Activated CD4-positive, CD25-positive, alpha-beta regulatory T cell treated with anti-CD3 and anti-CD28 coated beads, Interleukin-2, amount 50 U/mL, for 72 hours (primary cell): ENCODE data around the gene PRR19.
A peak's percentile ranks its signal among the peaks of the same experiment; 100 is the strongest.

Experiments used
- DNase-seq: peaks from one replicate; pipeline ENCODE4 v3.0.0; 2021

The PRR19 gene

GRCh38 chr19:42284591-42285341 lies 17.2 kb upstream of the PRR19 start:
- no peak for DNase-seq

- no peak for DNase-seq
These were observed 16.4 kb upstream of the PRR19 start for GRCh38 chr19:42285541-42285941.

- DNase-seq = no peak
These were observed 16.0 kb upstream of the PRR19 start for GRCh38 chr19:42285988-42286348.

GRCh38 chr19:42286349-42287016 lies 15.4 kb upstream of the PRR19 start:
- DNase-seq = no peak

DNA sequence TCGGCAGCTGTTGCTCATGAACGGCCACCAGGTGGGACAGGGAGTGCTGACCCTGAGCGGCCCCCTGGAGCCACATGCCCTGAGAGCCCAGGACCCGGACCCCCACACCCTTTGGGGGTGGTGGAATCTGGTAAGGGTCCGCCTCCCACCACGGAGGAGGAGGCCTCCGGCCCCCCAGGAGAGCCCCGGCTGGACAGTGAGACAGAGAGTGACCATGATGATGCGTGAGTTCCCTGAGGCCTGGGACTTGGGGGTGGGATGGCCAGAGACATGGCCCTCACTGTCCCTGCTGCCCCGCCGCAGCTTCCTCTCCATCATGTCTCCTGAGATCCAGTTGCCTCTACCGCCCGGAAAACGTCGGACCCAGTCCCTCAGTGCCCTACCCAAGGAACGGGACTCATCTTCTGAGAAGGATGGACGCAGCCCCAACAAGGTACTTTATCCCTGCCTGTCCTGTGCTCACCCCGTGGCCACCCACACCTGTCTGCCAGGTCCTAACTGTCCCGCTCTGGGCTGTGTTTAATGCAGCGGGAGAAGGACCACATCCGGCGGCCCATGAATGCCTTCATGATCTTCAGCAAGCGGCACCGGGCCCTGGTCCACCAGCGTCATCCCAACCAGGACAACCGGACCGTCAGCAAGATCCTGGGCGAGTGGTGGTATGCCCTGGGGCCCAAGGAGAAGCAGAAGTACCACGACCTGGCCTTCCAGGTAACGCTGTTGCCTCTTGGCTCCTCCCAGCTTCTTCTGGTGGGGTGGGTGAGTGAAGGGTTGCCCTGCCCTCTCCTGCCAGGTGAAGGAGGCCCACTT lies 14.7 kb upstream of the PRR19 start:
- DNase-seq = no peak

DNA sequence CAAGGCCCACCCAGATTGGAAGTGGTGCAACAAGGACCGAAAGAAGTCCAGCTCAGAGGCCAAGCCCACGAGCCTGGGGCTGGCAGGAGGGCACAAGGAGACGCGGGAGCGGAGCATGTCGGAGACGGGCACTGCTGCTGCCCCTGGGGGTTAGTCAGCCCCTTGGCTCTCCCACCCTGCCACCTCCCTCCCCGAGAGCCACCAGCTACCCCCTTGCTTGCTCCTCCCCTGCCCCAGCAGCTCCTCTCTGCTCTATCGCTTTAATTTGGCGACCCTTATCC lies 14.2 kb upstream of the PRR19 start:
- DNase-seq = no peak

DNA sequence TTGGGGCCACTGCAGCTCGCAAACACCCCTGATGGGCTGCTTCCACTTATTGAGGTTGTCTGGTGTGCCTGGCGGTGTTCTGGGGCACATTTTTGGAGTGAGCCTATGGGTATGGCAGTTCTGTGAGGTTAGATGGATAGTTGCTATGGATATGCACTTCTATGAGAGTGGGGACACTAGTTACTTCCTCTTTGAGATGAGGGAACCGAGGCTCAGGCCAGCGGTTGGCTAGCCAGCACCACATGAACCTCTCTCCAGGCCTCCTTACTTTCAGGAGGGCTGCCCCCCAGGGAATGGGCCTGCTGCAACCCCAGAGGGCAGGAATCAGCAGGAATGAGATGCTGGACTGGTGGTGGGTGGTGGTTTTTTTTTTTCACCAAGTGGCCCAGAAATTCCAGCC lies 13.5 kb upstream of the PRR19 start:
- DNase-seq = no peak

DNA sequence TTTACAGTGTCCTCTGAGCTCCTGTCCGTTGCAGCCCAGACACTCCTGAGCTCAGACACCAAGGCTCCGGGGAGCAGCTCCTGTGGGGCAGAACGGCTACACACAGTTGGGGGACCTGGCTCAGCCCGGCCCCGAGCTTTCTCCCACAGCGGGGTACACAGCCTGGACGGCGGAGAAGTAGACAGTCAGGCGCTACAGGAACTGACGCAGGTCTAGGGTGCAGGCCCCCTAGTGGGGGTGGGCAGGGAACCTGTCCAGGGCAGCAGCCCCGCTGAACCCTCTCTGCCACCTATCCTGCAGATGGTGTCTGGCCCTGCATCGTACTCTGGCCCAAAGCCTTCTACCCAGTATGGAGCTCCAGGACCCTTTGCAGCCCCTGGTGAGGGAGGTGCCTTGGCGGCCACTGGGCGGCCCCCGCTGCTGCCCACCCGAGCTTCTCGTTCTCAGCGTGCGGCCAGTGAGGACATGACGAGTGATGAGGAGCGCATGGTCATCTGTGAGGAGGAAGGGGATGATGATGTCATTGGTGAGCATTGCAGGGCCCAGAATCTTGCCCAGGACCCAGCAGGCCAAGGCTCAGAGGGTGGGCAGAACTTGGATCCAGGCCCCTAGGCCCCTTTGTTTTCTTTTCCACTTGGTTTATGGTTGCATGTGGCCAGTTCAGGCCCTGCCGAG lies 12.9 kb upstream of the PRR19 start:
- DNase-seq = no peak

- no peak for DNase-seq
These were observed 12.3 kb upstream of the PRR19 start for GRCh38 chr19:42289556-42290041.

GRCh38 chr19:42290136-42290522 lies 11.8 kb upstream of the PRR19 start:
- no peak for DNase-seq

- no peak for DNase-seq
These were observed 11.2 kb upstream of the PRR19 start for GRCh38 chr19:42290523-42291434.

- DNase-seq = no peak
These were observed 10.5 kb upstream of the PRR19 start for GRCh38 chr19:42291435-42291810.

DNA sequence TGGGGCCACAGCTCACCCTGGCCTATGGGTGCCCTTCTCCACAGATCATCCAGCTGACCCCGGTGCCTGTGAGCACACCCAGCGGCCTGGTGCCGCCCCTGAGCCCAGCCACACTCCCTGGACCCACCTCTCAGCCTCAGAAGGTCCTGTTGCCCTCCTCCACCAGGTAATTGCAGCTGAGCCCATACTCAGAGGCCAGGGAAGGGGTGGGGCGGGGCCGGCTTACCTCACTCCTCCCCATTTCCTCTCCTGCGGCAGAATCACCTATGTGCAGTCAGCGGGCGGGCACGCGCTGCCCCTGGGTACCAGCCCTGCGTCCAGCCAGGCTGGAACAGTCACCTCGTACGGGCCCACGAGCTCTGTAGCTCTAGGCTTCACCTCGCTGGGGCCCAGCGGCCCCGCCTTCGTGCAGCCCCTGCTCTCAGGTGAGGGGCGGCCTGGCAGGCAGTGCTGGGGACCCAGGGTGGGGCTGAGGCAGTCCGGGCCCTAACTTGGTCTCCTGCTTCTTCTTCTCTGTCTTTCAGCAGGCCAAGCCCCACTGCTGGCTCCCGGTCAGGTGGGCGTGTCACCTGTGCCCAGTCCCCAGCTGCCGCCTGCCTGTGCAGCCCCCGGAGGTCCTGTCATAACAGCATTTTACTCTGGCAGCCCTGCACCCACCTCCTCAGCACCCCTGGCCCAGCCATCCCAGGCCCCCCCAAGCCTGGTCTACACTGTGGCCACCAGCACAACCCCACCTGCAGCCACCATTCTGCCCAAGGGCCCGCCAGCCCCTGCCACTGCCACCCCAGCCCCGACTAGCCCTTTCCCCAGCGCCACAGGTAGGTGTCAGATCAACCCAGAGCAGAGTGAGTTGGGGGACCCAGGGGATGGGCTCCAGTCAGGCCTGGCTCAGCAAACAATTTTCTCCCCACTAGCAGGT lies 9.6 kb upstream of the PRR19 start:
- no peak for DNase-seq

- DNase-seq = no peak
These were observed 9.0 kb upstream of the PRR19 start for GRCh38 chr19:42292963-42293362.

DNA sequence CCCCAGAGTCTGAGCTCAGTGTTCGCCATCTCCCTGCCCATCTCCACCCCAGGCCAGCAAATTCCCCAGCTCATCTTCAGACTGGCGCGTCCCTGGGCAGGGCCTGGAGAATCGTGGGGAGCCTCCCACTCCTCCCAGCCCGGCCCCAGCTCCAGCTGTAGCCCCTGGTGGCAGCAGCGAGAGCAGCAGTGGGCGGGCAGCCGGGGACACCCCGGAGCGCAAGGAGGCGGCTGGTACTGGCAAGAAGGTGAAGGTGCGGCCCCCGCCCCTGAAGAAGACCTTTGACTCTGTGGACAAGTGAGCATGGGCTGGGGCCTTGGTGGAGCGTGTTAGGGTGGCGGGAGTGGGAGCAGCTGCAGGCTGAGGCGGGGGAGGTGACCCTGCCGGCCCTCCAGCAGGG lies 8.4 kb upstream of the PRR19 start:
- DNase-seq = no peak

DNA sequence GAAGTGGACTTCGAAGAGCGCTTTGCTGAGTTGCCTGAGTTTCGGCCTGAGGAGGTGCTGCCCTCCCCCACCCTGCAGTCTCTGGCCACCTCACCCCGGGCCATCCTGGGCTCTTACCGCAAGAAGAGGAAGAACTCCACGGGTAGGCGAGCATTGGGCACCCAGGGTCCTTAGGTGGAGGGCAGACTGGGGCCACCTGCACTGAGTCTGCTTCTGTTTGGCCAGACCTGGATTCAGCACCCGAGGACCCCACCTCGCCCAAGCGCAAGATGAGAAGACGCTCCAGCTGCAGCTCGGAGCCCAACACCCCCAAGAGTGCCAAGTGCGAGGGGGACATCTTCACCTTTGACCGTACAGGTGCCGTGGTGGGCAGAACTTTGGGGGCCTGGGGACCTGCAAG lies 8.0 kb upstream of the PRR19 start:
- no peak for DNase-seq

DNA sequence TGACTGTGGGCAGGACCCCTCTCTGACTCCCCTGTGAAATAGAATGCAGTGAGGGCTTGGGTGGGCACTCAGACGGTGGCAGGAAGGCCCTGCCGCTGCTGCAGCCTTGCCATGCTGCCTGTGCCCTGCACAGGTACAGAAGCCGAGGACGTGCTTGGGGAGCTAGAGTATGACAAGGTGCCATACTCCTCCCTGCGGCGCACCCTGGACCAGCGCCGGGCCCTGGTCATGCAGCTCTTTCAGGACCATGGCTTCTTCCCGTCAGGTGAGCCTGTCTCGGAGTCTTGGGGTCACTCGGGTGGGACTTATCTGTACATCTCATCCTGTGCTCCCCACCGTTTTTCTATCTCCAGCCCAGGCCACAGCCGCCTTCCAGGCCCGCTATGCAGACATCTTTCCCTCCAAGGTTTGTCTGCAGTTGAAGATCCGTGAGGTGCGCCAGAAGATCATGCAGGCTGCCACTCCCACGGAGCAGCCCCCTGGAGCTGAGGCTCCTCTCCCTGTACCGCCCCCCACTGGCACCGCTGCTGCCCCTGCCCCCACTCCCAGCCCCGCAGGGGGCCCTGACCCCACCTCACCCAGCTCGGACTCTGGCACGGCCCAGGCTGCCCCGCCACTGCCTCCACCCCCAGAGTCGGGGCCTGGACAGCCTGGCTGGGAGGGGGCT lies 7.3 kb upstream of the PRR19 start:
- DNase-seq = no peak

GRCh38 chr19:42295342-42295741 lies 6.6 kb upstream of the PRR19 start:
- DNase-seq = no peak

GRCh38 chr19:42295831-42296525 lies 6.0 kb upstream of the PRR19 start:
- DNase-seq = peak; percentile 92

DNA sequence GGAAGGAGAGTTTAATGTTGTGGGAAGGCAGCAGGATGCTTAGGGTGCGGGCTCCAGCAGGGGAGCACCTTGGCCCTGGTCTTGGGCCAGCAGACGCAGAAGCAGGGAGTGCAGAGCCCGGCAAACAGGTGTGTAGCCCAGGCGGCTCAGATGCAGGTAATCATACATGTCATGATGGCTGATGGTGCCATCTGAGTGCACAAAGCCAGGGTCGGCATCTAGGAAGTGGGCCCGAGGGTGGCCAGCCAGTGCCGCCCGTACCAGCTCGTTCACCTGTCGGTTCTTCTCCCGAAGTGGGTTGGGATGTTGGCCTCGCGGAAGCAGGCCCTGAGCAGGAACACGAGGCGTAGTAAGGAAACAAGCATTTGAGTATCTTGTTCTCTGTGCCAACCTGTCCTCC lies 4.9 kb upstream of the PRR19 start:
- DNase-seq = no peak
